ENCODE data around the gene ZDHHC11B.
"Not testable (repeated sequence)": the region's sequence is repeated elsewhere in the genome, so short reads cannot be mapped to it uniquely, and the experiment has no call there.

- not testable (repeated sequence) for TF ChIP-seq ELF4 (IDR thresholded peaks at IDR 0.05); BHLHE40 (IDR thresholded peaks at IDR 0.05; ENCODE audit: borderline replicate concordance); FOXM1 (IDR thresholded peaks at IDR 0.05; ENCODE audit: borderline replicate concordance); FOXA1 (IDR thresholded peaks at IDR 0.05); HDGF (IDR thresholded peaks at IDR 0.05; ENCODE audit: borderline replicate concordance); SP1 (IDR thresholded peaks at IDR 0.05); NFRKB (IDR thresholded peaks at IDR 0.05)
Observed at GRCh38 chr5:774304-774703, 10.2 kb downstream of the ZDHHC11B start.

Data from HEK293T (cell line).